IMR-90 (cell line): ENCODE data around the gene HOXB6. TPM values are rescaled to one million over a fixed set of nuclear protein-coding genes. Genes with fewer than 3 reads are reported as not detected.
A peak's percentile ranks its signal among the peaks of the same experiment; 100 is the strongest.

Experiments used
- ATAC-seq: fragments of 200-7000 bp; cut with Tn5 transposase; 2 replicates; pipeline ENCODE4 v1.9.1; 2020; ENCODE audit warnings: low read depth, mild to moderate bottlenecking, moderate library complexity
- BruUV-seq: library from RNA; stranded (reverse); fragments of 400-500 nt; replicated peaks from 2 replicates; lab custom pipeline; 2021; lab: Mats Ljungman, UMichigan
- CTCF ChIA-PET: fragments of 300-600 bp; formaldehyde crosslinking; extraction: SDS; loops from one replicate; lab custom pipeline; 2021; ENCODE audit warnings: antibody characterized with exemption; lab: Yijun Ruan, JAX
- POLR2A ChIA-PET: fragments of 300-600 bp; sonication (Branson Sonifier 250); formaldehyde crosslinking; loops from one replicate; lab custom pipeline; 2022; ENCODE audit warnings: antibody characterized with exemption; ENCODE audit not compliant: unreplicated experiment; lab: Charles Lee
- DNase-seq: peaks from one replicate; pipeline ENCODE4 v3.0.0; 2013
- H2AFZ ChIP-seq: replicated peaks from 2 replicates; pipeline ENCODE3; 2013; ENCODE audit warnings: low read length, mild to moderate bottlenecking; ENCODE audit not compliant: poor library complexity
- H2AK5ac ChIP-seq: 2 replicates; pipeline ENCODE4 v1.6.1; 2013; ENCODE audit warnings: low read depth, low read length, inconsistent platforms
- H2AK9ac ChIP-seq: replicated peaks from 2 replicates; pipeline ENCODE3; 2013; ENCODE audit warnings: mild to moderate bottlenecking, low read depth, low read length, moderate library complexity; ENCODE audit not compliant: poor library complexity
- H2BK120ac ChIP-seq: 2 replicates; pipeline ENCODE4 v1.6.1; 2013; ENCODE audit warnings: low read depth, low read length, inconsistent platforms
- H2BK15ac ChIP-seq: 3 replicates; pipeline ENCODE4 v1.6.1; 2013; ENCODE audit warnings: low read depth, low read length, inconsistent platforms
- H2BK20ac ChIP-seq: 2 replicates; pipeline ENCODE4 v1.6.1; 2013; ENCODE audit warnings: low read depth, mild to moderate bottlenecking, inconsistent platforms, low read length, moderate library complexity
- H2BK5ac ChIP-seq: 2 replicates; pipeline ENCODE4 v1.6.1; 2013; ENCODE audit warnings: mild to moderate bottlenecking, low read depth, low read length, inconsistent platforms; ENCODE audit not compliant: poor library complexity, severe bottlenecking
- H3K14ac ChIP-seq: replicated peaks from 2 replicates; pipeline ENCODE4 v1.6.1; 2013; ENCODE audit warnings: low read depth, low read length, inconsistent platforms
- H3K18ac ChIP-seq: 2 replicates; pipeline ENCODE4 v1.6.1; 2013; ENCODE audit warnings: low read depth, low read length, control low read depth
- H3K23ac ChIP-seq: 2 replicates; pipeline ENCODE4 v1.6.1; 2013; ENCODE audit warnings: low read depth, low read length, inconsistent platforms
- H3K27ac ChIP-seq: 2 replicates; pipeline ENCODE4 v1.5.1; 2013; ENCODE audit warnings: mild to moderate bottlenecking, control low read depth, low read length; ENCODE audit not compliant: insufficient read depth
- H3K27me3 ChIP-seq: 2 replicates; pipeline ENCODE4 v1.6.1; 2013; ENCODE audit warnings: low read length; ENCODE audit not compliant: control insufficient read depth, insufficient read depth
- H3K36me3 ChIP-seq: 2 replicates; pipeline ENCODE4 v1.6.1; 2013; ENCODE audit warnings: low read length, mixed read lengths; ENCODE audit not compliant: control insufficient read depth, insufficient read depth
- H3K4ac ChIP-seq: 2 replicates; pipeline ENCODE4 v1.6.1; 2013; ENCODE audit warnings: low read depth, low read length, inconsistent platforms
- H3K4me1 ChIP-seq: 2 replicates; pipeline ENCODE4 v1.6.1; 2013; ENCODE audit warnings: low read length, mixed read lengths; ENCODE audit not compliant: control insufficient read depth, insufficient read depth
- H3K4me2 ChIP-seq: 2 replicates; pipeline ENCODE4 v1.6.1; 2013; ENCODE audit warnings: low read depth, mild to moderate bottlenecking, control low read depth, low read length, moderate library complexity
- H3K4me3 ChIP-seq: 2 replicates; pipeline ENCODE4 v1.5.1; 2013; ENCODE audit warnings: low read depth, mild to moderate bottlenecking, control low read depth, low read length, moderate library complexity; ENCODE audit not compliant: insufficient read depth
- H3K56ac ChIP-seq: 2 replicates; pipeline ENCODE4 v1.6.1; 2013; ENCODE audit warnings: low read length, inconsistent platforms; ENCODE audit not compliant: insufficient read depth; ENCODE audit errors: extremely low read depth
- H3K79me1 ChIP-seq, 2 experiments: 2 replicates each; pipeline ENCODE4 v1.6.1; 2013; ENCODE audit warnings: low read length in 2 of 2, inconsistent platforms in 1 of 2, low read depth in 1 of 2
- H3K9ac ChIP-seq: 2 replicates; pipeline ENCODE4 v1.6.1; 2013; ENCODE audit warnings: low read depth, low read length, control low read depth
- H3K9me1 ChIP-seq: 2 replicates; pipeline ENCODE4 v1.6.1; 2013; ENCODE audit warnings: low read length, inconsistent platforms; ENCODE audit not compliant: insufficient read depth
- H3K9me3 ChIP-seq: 2 replicates; pipeline ENCODE4 v1.6.1; 2013; ENCODE audit warnings: low read length; ENCODE audit not compliant: control insufficient read depth, insufficient read depth
- H4K20me1 ChIP-seq: 2 replicates; pipeline ENCODE4 v1.6.1; 2013; ENCODE audit warnings: low read length, inconsistent platforms; ENCODE audit not compliant: insufficient read depth
- H4K5ac ChIP-seq: 2 replicates; pipeline ENCODE4 v1.6.1; 2013; ENCODE audit warnings: mild to moderate bottlenecking, low read depth, low read length, control low read depth
- H4K8ac ChIP-seq, 2 experiments: 2 replicates each; pipeline ENCODE4 v1.6.1; 2013; ENCODE audit warnings: low read depth in 2 of 2, low read length in 2 of 2, control low read depth in 1 of 2, inconsistent platforms in 1 of 2
- H4K91ac ChIP-seq: 2 replicates; pipeline ENCODE4 v1.6.1; 2013; ENCODE audit warnings: low read depth, low read length, inconsistent platforms; ENCODE audit not compliant: insufficient read depth
- BHLHE40 ChIP-seq: fragments of 150-350 bp; IDR thresholded peaks from 2 replicates; pipeline ENCODE4 v1.6.1; 2016; ENCODE audit warnings: mild to moderate bottlenecking, low read depth, low read length
- CEBPB ChIP-seq: IDR thresholded peaks from 2 replicates; pipeline ENCODE4 v1.6.1; 2012; ENCODE audit warnings: low read depth, low read length, improper control_type of control experiment
- MAZ ChIP-seq: IDR thresholded peaks from 2 replicates; pipeline ENCODE4 v1.6.1; 2012; ENCODE audit warnings: low read depth, mild to moderate bottlenecking, low read length, improper control_type of control experiment, moderate library complexity, borderline replicate concordance
- WGBS, 2 experiments: methylation state at CpG; one replicate each; pipeline versions ENCODE4 v1.1.5 to v1.1.7; 2013; ENCODE audit warnings: missing lambda C conversion rate in 2 of 2; ENCODE audit not compliant: insufficient read length in 1 of 2; ENCODE audit errors: extremely low coverage in 2 of 2; 5-methylcytosine and 5-hydroxymethylcytosine counted together
- dilution Hi-C: fragments of 300-500 bp; cut with HindIII; formaldehyde crosslinking; loops from one replicate; pipeline ENCODE4 v1.14.3; 2018; ENCODE audit warnings: low sequenced_read_pairs; ENCODE audit not compliant: unreplicated experiment
- in situ Hi-C: fragments of 300-500 bp; cut with MboI; formaldehyde crosslinking; loops from 3 replicates; pipeline ENCODE4 v1.14.3; 2019; ENCODE audit warnings: low sequenced_read_pairs, inconsistent platforms, mixed read lengths
- intact Hi-C: fragments of 100-400 bp; cut with micrococcal nuclease; formaldehyde crosslinking; loops from 2 replicates; pipeline ENCODE4 v1.10.0; 2022
- polyA plus RNA-seq, 3 experiments: library from polyadenylated mRNA; depleted of rRNA; stranded (reverse); fragments of >200 nt; gene quantifications; 2 replicates each; pipeline ENCODE4 v1.2.3, GENCODE V29; 2012; ENCODE audit warnings: low replicate concordance in 1 of 3
- total RNA-seq: library from RNA; depleted of rRNA; stranded (reverse); fragments of >200 nt; gene quantifications from 2 replicates; pipeline ENCODE4 v1.2.3, GENCODE V29; 2012
- TF ChIP-seq, protein P1 (sequence below): conservative IDR thresholded peaks from 2 replicates; pipeline ENCODE4 v1.5.1; 2012; ENCODE audit warnings: mild to moderate bottlenecking, low read depth, low read length, improper control_type of control experiment
- TF ChIP-seq, protein P2 (sequence below): fragments of 150-350 bp; IDR thresholded peaks from 2 replicates; pipeline ENCODE4 v1.6.1; 2017; ENCODE audit warnings: mild to moderate bottlenecking, antibody characterized with exemption, low read length, low read depth

Gene HOXB6
- total and polyA plus RNA-seq, 2 of the 4 experiments (the other 2 are of a cell fraction): 11.1 to 42.2 TPM

DNA sequence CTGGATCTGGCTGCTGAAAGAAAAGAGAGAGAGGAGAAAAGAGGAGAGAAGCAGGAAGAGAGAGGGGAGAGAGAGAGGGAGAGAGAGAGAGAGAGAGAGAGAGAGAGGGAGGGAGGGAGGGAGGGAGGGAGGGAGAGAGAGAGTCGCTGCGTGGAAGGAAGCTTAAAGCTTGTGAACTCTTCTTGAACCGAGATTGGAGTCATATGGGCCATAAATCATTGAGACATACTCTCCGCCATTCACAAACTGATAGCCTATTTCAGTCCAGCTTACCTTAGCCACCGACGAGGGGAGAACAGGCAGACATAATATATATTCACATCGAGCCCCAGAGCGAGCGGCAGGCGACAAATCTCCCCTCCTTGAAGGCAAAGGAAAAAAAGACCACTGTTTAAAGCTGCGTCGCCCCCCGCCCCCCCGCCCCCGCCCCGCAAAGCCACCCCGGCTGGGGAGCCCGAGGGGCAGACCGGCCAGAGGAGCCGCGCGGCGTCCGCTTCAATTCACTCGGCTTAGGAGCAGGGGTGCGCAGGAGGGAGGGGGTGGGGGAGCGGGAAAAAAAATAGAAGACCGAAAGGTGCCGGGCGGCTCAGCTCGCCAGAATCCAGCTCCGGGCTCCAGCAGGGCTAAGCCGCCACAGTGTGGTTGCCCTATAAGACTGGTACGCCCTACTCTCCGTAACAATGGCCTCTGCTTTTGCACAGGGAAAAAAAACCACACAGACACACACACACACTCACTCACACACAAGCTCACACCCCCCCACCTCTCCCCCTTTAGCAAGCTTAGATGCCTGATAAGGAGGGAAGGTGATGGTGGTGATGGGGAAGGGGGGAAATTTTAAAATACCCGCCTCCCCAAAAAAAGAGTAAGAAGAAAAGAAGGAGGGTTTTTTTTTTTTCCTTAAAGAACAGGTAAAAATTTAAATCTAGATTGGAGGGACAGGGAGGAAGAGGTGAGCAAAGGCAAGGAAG, 49.2 kb downstream of the HOXB6 start:
- dilution Hi-C loops: no loop called here
- Histone ChIP-seq H4K20me1 (peaks cover 8% of the 10 kb centered on the region), H3K79me1 (no peaks in the 10 kb centered on the region; a peak in 1 of 4 replicates), H3K4me1 (peaks cover 56% of the 10 kb centered on the region), H2AFZ (peak overlapping the region; percentile 59), H3K9me3 (no peaks in the 10 kb centered on the region), H2BK20ac (peak overlapping the region; percentile 58; the same call in 1 of the 2 replicates), H4K5ac (peak overlapping the region; percentile 85), H2BK5ac (peak overlapping the region; percentile 96), H2BK120ac (peak overlapping the region; percentile 94), H3K36me3 (peaks cover 32% of the 10 kb centered on the region; the same call in 1 of the 2 replicates), H3K23ac (peak overlapping the region; percentile 99), H3K9ac (peak overlapping the region; percentile 95), H2AK9ac (peak overlapping the region; percentile 66), H4K91ac (peak overlapping the region; percentile 95), H3K27ac (peak overlapping the region; percentile 93), H3K4me2 (peak overlapping the region; percentile 92), H3K18ac (peak overlapping the region; percentile 86), H2AK5ac (peak overlapping the region; percentile 74), H3K4ac (peak overlapping the region; percentile 98), H3K14ac (peak overlapping the region; percentile 98), H4K8ac (peak overlapping the region; percentile 62 to 87), H3K9me1 (no peaks in the 10 kb centered on the region), H3K27me3 (no peaks in the 10 kb centered on the region), H3K56ac (peak overlapping the region; percentile 90), H2BK15ac (0 out of 3 replicates have a peak overlapping the region, but pooled peaks have one; percentile 53), H3K4me3 (peak overlapping the region; percentile 48)
- BruUV-seq: no TSS peak
- CTCF ChIA-PET: interaction anchor here (0.7 to 0.9 kb wide), 2 partner anchors 63 to 203 kb away, joined by 3 to 4 read pairs; no protein-coding TSS in a partner anchor
- intact Hi-C loops: loop anchor here (2.0 kb wide), 1 partner anchor 19 kb away; no protein-coding TSS in a partner anchor
- no CpG with 5 or more reads among the region's 36 CpGs for WGBS, 2 experiments
- peak; percentile 22 for ATAC-seq
- DNase-seq: peak; percentile 99
- in situ Hi-C loops: no loop called here
- POLR2A ChIA-PET: interaction anchor here (0.5 to 1.7 kb wide), 9 partner anchors 9 to 74 kb away, joined by 3 to 8 read pairs (median 4); partner anchors contain the start of gene HOXB3
- TF ChIP-seq MAZ (peak; percentile 95), BHLHE40 (no peak), CEBPB (0 out of 2 replicates have a peak, but pooled peaks have one; percentile 6)
- TF ChIP-seq, protein P1, sequence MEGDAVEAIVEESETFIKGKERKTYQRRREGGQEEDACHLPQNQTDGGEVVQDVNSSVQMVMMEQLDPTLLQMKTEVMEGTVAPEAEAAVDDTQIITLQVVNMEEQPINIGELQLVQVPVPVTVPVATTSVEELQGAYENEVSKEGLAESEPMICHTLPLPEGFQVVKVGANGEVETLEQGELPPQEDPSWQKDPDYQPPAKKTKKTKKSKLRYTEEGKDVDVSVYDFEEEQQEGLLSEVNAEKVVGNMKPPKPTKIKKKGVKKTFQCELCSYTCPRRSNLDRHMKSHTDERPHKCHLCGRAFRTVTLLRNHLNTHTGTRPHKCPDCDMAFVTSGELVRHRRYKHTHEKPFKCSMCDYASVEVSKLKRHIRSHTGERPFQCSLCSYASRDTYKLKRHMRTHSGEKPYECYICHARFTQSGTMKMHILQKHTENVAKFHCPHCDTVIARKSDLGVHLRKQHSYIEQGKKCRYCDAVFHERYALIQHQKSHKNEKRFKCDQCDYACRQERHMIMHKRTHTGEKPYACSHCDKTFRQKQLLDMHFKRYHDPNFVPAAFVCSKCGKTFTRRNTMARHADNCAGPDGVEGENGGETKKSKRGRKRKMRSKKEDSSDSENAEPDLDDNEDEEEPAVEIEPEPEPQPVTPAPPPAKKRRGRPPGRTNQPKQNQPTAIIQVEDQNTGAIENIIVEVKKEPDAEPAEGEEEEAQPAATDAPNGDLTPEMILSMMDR: 0 out of 2 replicates have a peak, but pooled peaks have one; percentile 4
- TF ChIP-seq, protein P2, sequence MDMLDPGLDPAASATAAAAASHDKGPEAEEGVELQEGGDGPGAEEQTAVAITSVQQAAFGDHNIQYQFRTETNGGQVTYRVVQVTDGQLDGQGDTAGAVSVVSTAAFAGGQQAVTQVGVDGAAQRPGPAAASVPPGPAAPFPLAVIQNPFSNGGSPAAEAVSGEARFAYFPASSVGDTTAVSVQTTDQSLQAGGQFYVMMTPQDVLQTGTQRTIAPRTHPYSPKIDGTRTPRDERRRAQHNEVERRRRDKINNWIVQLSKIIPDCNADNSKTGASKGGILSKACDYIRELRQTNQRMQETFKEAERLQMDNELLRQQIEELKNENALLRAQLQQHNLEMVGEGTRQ: peak; percentile 66; the same call in 1 of the 2 replicates
